COR-L47 (cell line): ENCODE measurements around the gene WWOX.
A peak's percentile ranks its signal among the peaks of the same experiment; 100 is the strongest.
"Not testable (repeated sequence)": the region's sequence is repeated elsewhere in the genome, so short reads cannot be mapped to it uniquely, and the experiment has no call there.

Experiments
- DNase-seq: peaks from one replicate; lab custom pipeline; 2025; lab: John Stamatoyannopoulos, UW

WWOX gene

DNA sequence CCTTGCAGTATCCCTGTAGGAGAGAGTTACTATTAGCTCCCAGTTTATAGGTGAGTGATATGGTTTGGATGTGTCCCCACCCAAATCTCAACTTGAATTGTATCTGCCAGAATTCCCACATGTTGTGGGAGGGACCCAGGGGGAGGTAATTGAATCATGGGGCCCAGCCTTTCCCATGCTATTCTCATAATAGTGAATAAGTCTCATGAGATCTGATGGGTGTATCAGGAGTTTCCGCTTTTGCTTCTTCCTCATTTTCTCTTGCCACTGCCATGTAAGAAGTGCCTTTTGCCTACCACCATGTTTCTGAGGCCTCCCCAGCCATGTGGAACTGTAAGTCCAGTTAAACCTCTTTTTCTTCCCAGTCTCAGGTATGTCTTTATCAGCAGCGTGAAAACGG lies 592.3 kb downstream of the WWOX start:
- not testable (repeated sequence) for DNase-seq

DNA sequence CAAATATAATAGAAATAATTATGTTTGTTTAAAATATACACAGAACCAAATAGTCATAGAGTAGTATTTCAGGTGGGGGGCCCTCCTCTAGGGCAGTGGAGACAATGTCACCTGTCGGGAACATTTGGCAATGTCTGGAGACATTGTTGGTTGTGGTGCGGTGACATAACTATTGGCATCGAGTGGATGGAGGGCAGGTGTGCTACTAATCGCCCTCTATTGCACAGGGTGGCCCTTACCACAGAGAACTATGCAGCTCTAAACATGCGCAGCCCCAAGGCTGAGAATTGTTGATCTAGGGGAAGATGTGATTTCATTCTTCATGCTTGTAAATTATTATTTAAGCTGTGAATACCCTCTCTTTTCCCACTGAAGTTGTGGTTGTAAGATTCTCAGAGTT lies 594.0 kb downstream of the WWOX start:
- DNase-seq = peak; percentile 17

DNA sequence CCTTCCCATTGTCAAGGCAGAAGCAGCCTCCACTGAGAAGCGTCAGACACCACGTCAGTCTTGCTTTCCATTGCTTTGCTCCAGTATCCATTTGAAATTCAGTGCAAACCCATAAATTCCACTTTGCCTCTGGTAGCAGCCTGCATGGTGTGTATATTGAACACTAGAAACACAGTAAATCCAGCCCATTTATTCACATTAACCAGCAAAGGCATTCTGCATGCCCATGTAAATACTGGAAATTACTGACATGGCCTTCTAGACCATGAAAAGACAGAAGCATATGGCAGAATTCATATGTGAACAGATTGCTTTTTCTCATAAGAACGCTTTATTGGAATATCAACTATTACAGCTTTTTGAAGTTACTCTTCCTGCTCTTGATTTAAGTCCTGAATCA lies 595.0 kb downstream of the WWOX start:
- no peak for DNase-seq

DNA sequence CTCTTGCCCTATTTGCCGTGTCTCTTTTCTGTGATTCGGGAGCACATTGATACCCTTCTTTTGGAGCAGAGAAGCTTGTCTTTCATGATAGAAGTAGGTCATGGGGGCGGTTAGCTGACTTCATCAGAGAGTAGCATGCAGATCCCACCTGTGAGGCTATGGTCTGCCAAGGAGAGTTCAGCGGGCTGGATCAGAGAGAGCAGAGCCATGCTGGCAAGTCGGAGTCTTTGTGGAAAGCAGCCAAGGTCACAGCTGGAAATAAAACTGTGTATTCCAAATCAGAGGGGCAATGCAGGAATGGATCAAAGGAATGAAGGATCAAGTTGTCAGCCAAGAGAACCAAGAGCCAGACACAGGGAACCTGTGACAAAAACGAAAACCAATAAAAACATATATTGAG lies 595.9 kb downstream of the WWOX start:
- peak; percentile 4 for DNase-seq

DNA sequence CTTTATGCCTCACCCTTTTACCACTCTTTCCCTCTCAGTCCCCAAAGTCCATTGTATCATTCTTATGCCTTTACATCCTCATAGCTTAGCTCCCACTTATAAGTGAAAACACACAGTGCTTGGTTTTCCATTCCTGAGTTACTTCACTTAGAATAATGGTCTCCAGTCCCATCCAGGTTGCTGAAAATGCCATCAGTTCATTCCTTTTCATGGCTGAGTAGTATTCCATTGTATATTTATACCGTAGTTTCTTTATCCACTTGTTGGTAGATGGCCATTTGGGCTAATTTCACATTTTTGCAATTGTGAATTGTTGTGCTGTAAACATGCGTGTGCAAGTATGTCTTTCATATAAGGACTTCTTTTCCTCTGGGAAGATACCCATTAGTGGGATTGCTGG lies 597.3 kb downstream of the WWOX start:
- DNase-seq = no peak

DNA sequence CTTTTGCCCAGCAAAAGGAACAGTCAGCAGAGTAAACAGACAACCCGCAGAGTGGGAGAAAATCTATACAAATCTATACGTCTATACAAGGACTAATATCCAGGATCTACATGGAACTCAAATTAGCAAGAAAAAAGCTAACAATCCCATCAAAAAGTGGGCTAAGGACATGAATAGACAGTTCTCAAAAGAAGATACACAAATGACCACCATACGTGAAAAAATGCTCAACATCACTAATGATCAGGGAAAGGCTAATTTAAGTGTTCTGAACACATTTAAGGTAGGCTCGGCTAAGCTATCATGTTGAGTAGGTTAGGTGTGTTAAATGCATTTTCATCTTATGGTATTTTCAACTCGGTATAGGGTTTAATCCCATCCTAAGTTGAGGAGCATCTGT lies 598.0 kb downstream of the WWOX start:
- DNase-seq = no peak

DNA sequence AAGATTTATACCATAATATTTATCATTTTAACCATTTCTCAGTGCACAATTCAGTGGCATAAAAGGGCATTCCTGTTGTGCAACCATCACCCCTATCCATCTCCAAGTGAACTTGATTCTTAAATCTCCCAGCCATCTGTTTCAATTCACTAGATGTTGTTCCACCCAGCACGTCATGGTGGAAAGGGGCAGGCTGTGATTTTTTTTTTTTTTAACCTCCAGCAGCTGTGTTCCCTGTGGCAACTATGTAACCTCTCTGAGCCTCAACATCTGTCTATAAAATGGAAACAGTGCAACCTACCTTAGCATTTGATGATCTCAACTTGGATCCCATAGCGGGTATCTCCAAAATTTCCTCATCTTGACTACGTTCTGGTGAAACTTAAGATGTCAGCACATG lies 604.5 kb downstream of the WWOX start:
- DNase-seq = no peak

DNA sequence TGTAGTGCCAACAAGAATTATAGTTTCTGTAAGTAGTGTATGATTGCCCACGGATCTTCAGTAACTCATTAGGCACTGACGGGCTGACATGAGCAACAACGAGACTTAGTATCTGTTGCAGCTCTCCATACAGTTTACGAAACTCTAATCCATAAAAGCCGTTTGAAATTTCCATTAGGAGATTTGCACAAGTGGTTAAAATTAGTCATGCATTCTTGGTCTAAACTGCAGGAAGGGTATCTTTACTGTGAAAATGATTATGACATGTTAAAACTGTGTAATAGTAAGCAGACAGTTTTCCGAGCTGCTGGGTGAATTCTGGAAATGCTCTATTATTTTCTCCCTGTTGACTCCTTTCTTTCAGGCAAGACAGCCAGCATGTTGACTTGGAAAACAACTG lies 605.0 kb downstream of the WWOX start:
- DNase-seq = no peak

DNA sequence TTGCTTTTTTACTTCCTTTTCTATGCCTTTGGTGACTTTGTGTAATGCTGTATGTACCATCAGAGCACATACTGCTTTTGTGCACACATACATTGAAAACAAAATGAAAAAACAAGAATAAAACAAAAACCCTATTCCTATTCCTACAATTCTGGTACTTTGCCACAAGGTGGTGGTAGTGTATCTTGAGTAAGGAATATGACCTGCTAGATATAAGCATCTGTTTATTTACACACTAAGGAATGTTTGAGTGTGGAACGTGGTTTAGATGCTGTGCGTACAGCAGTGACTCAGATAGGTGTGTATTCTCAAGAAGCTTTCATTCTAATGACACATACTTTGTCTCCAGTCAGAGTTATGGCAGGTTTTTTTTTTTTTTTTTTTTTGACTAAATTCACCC lies 606.2 kb downstream of the WWOX start:
- DNase-seq = no peak

DNA sequence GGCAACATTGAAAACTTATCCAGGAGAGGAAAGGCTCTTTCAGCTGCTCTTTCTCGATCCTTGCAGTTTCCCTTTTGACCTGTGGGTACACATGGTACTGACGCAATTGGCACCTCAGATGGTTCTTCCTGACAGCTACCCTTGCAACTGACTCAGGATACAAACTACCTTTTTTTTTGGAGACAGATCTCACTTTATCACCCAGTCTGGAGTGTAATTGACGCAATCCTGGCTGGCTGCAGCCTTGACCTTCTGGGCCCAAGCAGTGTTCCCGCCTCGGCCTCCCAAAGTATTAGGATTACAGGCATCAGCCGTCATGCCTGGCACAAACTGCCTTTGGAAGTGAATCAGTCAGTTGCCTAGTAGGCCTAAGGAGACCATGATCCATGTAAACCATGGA lies 607.2 kb downstream of the WWOX start:
- no peak for DNase-seq

DNA sequence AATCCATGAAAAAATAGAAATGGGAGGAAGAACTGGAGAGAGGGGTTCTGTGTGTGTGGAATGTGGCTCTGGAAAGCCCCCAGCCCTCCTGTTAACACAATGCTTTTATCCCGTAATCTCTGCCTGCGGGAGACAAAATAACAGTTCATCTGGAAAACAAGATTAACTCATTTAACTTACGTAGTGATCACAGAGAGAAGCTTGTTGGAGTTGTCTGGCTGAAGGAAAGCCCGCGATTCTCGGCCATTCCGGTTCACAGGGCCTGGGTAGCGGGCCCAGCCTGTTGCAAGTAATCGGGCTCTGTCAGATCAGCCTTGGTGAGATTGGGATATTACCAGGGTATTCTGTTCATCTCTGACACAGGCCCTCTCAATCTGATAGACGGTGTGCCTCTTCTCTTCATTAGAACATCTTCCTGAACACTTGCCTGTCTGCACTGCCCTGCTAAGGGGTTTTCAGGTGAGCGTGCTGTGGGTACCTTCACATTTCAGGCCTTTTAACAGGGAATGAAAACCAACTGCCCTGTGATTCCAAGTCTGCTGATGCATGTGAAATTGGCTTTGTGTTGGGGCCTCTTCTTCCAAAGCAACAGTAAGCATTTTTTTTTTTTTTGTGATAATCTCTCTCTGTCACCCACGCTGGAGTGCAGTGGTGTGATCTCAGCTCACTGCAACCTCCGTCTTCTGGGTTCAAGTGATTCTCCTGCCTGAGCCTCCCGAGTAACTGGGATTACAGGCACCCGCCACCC lies 609.9 kb downstream of the WWOX start:
- DNase-seq = no peak

DNA sequence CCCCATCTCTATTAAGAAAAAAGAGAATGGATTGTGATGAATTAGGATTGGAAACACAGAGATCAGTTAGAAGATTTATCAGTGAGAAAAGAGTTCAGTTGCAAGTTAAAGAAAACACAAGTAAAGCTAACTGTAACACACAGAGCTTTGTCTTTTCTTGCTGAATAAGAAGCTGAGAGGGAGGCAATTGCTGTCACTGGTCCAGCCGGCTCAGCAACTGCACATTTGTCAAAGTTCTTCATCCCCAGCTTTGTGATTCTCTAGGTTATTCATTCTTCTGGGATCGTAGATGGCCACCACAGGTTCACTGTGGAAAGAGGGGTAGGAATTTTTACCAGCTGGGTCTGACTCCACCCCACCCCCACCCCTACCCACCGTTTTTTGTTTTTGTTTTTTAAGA lies 615.7 kb downstream of the WWOX start:
- DNase-seq = no peak

DNA sequence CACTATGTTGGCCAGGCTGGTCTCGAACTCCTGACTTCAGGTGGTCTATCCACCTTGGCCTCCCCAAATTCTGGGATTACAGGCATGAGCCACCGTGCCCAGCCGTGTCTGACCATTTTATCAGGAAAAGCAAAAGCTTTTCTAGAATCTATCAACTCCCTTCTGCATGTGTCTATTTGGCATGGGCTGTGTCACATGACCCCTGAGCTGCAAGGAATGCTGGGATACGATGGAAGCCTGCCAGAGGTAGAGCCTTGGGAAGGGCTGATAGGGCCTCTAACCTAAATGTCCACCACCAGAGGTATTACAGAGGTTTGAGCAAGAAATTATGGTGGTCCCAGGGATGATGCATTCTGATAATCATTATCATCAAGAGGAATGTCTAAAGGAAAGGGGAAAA lies 616.2 kb downstream of the WWOX start:
- no peak for DNase-seq

DNA sequence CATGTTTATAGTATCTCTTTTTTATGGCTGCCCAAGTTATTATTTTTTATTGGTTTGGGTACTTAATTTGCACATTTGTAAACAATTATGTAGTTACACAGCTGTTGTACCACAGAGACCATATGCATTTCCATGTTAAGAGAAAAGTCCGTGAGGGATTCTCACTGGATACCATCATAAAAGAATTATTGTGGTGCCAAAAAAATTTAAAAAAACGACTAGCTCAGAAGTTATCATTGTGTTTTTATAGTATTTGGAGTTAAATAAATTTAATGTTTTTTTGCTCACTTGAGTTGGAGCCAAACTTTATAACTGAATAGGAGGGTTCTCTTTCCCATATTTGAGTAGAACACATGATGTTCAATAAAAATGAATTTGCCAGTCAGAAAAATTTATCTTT lies 618.7 kb downstream of the WWOX start:
- no peak for DNase-seq

DNA sequence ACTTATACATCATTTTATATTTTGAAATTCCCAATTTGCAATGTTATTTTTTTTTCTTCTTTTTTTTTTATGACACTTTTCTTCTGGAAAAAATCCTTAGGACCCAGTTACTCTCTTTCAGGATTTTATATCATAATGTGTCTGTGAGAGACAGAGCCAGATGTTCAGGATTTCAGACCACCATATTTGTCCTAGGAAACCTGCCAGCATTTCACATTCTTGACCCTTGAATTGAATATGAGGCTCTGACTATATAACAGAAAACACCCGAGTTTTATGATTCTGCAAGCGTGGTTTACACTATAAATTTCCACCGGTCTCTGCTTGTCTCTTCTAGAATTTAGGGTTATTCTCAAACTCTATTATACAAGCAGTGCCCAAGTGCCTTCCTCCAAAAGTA lies 621.0 kb downstream of the WWOX start:
- no peak for DNase-seq

DNA sequence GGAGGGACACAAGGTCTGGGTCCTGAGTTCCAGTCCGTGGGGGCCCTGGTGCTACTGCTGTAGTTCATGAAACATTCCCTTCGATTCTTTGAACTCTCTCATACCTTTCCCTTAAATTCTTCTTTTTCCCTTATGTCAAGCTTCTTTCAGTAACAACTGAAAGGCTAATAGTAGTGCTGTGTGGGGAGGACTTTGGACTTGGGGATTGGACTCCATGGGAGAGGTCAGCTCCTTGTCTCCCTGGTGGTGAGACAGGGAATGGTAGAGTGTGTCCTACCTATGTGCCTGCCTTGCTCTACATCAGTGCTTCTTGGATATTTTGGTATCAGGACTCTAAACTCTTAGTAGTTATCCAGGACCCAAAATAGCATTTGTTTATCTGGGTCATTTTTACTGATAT lies 628.1 kb downstream of the WWOX start:
- no peak for DNase-seq

DNA sequence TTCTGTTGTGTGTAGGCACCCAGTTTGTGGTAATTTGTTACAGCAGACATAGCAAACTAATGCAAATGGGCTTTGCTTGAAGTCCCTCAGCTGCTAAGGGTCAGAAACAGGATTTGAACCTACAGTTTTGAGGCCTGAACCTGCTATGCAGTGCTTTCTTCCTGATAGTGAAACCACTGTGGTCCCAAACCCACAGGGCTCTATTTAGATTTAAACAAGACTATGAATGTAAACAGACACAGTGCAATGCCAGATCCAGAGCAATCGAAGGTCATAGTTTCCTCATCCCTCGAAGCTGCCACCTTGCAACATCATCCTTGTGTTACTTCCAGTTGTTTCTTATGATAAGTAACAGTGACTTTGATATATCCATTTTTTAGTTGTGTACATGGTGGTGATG lies 630.2 kb downstream of the WWOX start:
- no peak for DNase-seq

DNA sequence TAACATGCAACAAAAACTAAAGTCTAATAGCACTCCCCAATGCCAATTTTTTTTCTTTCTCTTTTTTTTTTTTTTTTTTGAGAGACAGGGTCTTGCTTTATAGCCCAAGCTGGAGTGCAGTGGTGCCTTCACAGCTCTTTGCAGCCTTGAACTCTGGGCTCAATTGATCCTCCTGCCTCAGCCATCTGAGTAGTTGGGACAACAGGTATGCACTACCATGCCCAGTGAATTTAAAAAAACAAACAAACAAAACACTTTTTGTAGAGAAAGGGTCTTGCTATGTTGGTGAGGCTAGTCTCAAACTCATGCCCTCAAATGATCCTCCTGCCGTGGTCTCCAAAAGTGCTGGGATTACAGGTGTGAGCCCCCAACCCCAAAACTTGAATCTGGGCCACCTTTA lies 632.3 kb downstream of the WWOX start:
- no peak for DNase-seq

DNA sequence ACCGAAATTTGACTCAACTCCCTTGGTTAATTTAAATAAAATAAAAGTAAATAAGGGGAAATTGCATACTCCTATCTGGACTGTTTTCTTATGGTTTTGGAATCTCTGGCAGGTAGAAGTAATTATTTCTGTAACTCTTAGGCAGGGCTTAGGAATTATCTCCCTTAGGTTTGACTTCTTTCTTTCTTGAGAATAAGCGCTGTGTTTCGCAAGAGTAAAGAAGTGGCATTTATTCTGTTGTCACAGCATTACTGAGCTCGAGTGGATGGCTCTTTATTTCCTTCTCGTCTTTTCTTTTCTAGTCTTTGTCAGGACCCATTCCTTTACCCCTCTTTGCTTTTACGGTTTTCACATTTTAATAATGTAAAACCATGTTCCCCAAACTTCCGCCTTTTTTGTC lies 633.2 kb downstream of the WWOX start:
- no peak for DNase-seq

DNA sequence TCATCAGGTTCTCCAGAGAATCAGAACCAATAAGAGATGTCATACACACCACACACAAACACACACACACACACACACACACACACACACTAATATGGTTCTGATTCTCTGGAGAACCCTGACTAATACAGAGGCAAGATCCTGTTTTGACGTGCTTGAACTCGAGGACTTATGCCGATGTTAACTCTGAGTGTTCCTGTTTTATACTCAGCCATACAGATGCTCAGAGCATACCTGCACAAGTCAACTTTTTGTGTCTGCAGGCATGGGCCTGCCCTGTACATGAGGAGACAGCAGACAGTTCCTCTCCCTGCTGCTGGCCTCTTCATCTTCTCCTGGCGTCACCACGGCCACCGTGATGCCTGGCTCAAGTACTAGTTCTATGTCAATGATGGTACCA lies 635.9 kb downstream of the WWOX start:
- no peak for DNase-seq

DNA sequence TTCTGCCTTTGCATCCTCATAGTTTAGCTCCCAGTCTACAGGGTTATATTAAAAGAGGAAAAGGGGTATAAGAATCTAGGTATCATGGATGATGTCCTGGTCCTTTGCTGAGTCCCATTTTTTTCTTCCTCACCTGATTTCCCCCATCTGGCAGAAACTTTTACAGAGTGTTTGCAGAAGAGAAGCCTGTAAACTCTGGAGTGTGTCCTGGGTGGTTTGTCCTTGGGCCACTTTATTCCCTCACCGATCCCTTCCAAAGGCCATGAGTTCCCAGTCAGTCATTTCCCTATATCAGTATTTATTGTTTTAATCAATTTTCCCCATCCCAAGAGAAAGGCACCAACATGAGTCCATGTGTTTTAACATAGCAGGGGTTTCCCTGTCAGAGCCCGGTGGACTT lies 638.2 kb downstream of the WWOX start:
- DNase-seq = no peak

DNA sequence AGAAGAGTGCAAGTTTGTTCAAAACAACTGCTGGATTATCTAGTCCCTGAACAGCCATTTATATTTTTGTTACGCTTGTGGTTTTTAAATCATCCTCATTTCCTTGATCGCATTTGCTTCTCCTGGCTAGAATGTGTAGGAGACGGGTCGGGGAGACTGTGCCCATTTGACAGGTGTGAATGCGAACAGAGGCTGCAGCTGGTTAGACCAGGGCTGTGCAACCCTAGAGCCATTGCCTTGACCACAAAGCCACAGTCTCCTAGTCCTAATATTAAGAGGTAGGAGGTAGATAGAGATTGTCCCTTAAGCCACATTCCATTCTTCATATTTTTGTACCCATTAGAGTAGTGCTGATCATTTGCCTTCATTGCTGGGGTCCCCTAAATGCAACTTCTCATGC lies 639.1 kb downstream of the WWOX start:
- no peak for DNase-seq

DNA sequence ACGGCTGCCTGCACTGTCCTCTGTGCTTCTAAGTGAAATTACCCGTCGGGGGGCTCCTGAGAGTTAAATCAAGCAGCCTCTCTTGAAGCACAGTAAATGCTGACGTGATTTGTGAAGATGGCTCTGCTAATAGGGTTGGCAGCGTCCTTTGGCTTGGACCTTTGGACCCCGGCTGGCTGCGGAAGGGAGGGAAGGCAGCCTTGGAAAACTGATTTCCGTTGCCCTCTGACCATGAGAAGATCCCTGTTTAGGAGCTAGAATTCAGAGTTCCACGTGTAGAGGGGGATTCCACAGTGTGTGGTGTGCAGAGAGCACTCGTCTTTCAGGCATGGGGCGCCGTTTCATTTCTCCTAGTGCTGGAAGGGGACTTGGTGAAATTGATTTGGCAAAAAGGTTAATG lies 640.8 kb downstream of the WWOX start:
- DNase-seq = no peak

DNA sequence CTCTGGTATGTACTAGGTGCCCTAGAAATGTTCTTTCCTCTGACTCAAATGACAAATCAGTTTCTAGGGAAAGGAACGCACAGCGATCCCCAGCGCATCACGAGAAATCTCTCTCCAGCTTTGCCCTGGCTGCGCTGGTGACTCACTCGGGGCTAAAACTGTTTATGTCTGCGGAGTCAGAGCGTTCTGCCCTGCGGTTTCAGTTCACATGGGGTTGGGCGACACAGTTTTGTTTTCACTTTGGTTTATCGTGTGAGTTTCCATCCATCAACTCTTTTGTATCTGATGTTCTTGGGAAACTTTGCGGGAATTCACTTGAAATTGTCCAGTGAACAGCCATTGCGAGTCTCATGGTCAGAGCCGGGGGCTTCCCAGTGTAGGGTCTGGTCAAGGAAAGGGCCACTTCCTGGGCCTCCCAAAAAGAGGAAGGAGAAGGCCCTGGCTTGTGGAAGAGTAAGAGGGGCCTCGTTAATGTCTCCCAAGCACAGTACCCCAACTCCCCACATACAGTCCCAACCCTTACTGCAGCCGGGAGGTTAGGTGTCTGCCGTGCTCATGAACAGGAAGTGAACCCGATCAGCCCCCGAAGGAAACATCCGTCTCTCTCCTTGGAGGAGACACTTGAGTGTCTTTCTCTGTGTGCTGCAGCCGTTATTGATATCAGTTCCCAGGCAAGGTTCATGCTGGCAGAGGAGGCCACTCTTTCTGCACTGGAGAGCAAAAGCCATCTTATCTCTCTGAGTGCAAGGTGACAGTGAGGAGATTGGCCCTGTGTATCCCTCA lies 643.2 kb downstream of the WWOX start:
- no peak for DNase-seq
